Measurements from ENCODE around the gene MRPS23.
"Not testable (repeated sequence)": the region's sequence is repeated elsewhere in the genome, so short reads cannot be mapped to it uniquely, and the experiment has no call there.

DNA sequence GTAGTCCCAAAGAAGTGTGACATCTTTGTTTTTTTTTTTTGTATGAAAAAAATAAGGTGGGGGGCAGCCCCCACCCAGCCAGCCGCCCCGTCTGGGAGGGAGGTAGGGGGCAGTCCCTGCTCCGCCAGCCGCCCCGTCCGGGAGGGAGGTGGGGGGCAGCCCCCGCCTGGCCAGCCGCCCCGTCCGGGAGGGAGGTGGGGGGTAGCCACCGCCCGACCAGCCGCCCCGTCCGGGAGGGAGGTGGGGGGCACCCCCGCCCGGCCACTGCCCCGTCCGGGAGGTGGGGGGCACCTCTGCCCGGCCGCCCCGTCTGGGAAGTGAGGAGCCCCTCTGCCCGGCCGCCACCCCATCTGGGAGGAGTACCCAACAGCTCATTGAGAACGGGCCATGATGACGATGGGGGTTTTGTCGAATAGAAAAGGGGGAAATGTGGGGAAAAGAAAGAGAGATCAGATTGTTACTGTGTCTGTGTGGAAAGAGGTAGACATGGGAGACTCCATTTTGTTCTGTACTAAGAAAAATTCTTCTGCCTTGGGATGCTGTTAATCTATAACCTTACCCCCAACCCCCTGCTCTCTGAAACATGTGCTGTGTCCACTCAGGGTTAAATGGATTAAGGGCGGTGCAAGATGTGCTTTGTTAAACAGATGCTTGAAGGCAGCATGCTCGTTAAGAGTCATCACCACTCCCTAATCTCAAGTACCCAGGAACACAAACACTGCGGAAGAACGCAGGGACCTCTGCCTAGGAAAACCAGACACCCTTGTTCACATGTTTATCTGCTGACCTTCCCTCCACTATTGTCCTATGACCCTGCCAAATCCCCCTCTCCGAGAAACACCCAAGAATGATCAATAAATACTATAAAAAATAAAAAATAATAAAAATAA, 3.5 kb downstream of the MRPS23 start:
- TF ChIP-seq, protein P1, sequence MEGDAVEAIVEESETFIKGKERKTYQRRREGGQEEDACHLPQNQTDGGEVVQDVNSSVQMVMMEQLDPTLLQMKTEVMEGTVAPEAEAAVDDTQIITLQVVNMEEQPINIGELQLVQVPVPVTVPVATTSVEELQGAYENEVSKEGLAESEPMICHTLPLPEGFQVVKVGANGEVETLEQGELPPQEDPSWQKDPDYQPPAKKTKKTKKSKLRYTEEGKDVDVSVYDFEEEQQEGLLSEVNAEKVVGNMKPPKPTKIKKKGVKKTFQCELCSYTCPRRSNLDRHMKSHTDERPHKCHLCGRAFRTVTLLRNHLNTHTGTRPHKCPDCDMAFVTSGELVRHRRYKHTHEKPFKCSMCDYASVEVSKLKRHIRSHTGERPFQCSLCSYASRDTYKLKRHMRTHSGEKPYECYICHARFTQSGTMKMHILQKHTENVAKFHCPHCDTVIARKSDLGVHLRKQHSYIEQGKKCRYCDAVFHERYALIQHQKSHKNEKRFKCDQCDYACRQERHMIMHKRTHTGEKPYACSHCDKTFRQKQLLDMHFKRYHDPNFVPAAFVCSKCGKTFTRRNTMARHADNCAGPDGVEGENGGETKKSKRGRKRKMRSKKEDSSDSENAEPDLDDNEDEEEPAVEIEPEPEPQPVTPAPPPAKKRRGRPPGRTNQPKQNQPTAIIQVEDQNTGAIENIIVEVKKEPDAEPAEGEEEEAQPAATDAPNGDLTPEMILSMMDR (IDR thresholded peaks at IDR 0.05 in 4 of 5, conservative IDR thresholded peaks at IDR 0.05 in 1 of 5): not testable (repeated sequence)
- TF ChIP-seq POLR2A (IDR thresholded peaks at IDR 0.05): not testable (repeated sequence)
